ENCODE results near the gene TMEM154. TPM values are rescaled to one million over a fixed set of nuclear protein-coding genes. Genes with fewer than 3 reads are reported as not detected.

TMEM154 gene
- total RNA-seq, 1 experiment from 2014 or later, result 3.6 TPM

- no peak overlapping the region for H3K27ac ChIP-seq (ENCODE audit: low read length)
- H3K9ac ChIP-seq (ENCODE audit: low read length), result no peak overlapping the region
- H3K79me2 ChIP-seq (ENCODE audit: low read length), result no peaks in the 10 kb centered on the region
- H3K27me3 ChIP-seq (ENCODE audit: low read length), result no peaks in the 10 kb centered on the region
- no peaks in the 10 kb centered on the region for H3K9me3 ChIP-seq (ENCODE audit: low read length)
- H3K9me2 ChIP-seq (replicated peaks; ENCODE audit: low read length), result no peaks in the 10 kb centered on the region
- no peak overlapping the region for H2AFZ ChIP-seq (ENCODE audit: low read length)
- H3K4me2 ChIP-seq (ENCODE audit: low read length), result no peak overlapping the region
- no peak for TF ChIP-seq EZH2phosphoT487 (IDR thresholded peaks at IDR 0.05; ENCODE audit: borderline replicate concordance, low read length)
- TF ChIP-seq CTCF (conservative IDR thresholded peaks at IDR 0.05; ENCODE audit: low read depth, low read length), result no peak
- TF ChIP-seq EZH2 (IDR thresholded peaks at IDR 0.05; ENCODE audit: low read length, unreplicated experiment), result no peak
- intact Hi-C loops (cut with micrococcal nuclease), result no loop called here
- no TSS peak for BruUV-seq (replicated peaks)
- DNase-seq (no peak), ATAC-seq (no peak)
- H3K4me1 ChIP-seq (ENCODE audit: insufficient read depth, low read length), result peaks cover 4% of the 10 kb centered on the region
- no peaks in the 10 kb centered on the region for H3K36me3 ChIP-seq (ENCODE audit: low read depth, low read length)
- no peaks in the 10 kb centered on the region for H3F3A ChIP-seq (ENCODE audit: low read length, unreplicated experiment)
- no peak overlapping the region for H3K4me3 ChIP-seq (ENCODE audit: low read length)
- CTCF ChIA-PET, result no interaction called here
- H4K20me1 ChIP-seq (ENCODE audit: low read length), result no peaks in the 10 kb centered on the region
- POLR2A ChIA-PET (ENCODE audit: unreplicated experiment), result no interaction called here
Observed at GRCh38 chr4:152594057-152594456, 85.7 kb downstream of the TMEM154 start.

GRCh38 chr4:152591876-152592275 is 87.9 kb downstream of the TMEM154 start:
- no peaks in the 10 kb centered on the region for H4K20me1 ChIP-seq (ENCODE audit: low read length)
- intact Hi-C loops (cut with micrococcal nuclease), result no loop called here
- no peaks in the 10 kb centered on the region for H3K9me3 ChIP-seq (ENCODE audit: low read length)
- H3K9ac ChIP-seq (ENCODE audit: low read length), result no peak overlapping the region
- H3K79me2 ChIP-seq (ENCODE audit: low read length), result no peaks in the 10 kb centered on the region
- DNase-seq, result no peak
- no peaks in the 10 kb centered on the region for H3K9me2 ChIP-seq (replicated peaks; ENCODE audit: low read length)
- no peaks in the 10 kb centered on the region for H3K36me3 ChIP-seq (ENCODE audit: low read depth, low read length)
- no peak overlapping the region for H3K27ac ChIP-seq (ENCODE audit: low read length)
- POLR2A ChIA-PET (ENCODE audit: unreplicated experiment), result no interaction called here
- H3K4me1 ChIP-seq (ENCODE audit: insufficient read depth, low read length), result peaks cover 4% of the 10 kb centered on the region
- CTCF ChIA-PET, result no interaction called here
- H3K27me3 ChIP-seq (ENCODE audit: low read length), result no peaks in the 10 kb centered on the region
- no peak overlapping the region for H2AFZ ChIP-seq (ENCODE audit: low read length)
- ATAC-seq, result no peak
- no peaks in the 10 kb centered on the region for H3F3A ChIP-seq (ENCODE audit: low read length, unreplicated experiment)
- TF ChIP-seq EZH2phosphoT487 (IDR thresholded peaks at IDR 0.05; ENCODE audit: borderline replicate concordance, low read length), result no peak
- TF ChIP-seq CTCF (conservative IDR thresholded peaks at IDR 0.05; ENCODE audit: low read depth, low read length), result no peak
- no peak overlapping the region for H3K4me3 ChIP-seq (ENCODE audit: low read length)
- H3K4me2 ChIP-seq (ENCODE audit: low read length), result no peak overlapping the region
- BruUV-seq (replicated peaks), result no TSS peak

- Histone ChIP-seq H3K4me2 (ENCODE audit: low read length) (no peak overlapping the region), H3K79me2 (ENCODE audit: low read length) (no peaks in the 10 kb centered on the region), H3K27ac (ENCODE audit: low read length) (no peak overlapping the region), H3K9ac (ENCODE audit: low read length) (no peak overlapping the region), H3K9me2 (replicated peaks; ENCODE audit: low read length) (no peaks in the 10 kb centered on the region), H3K27me3 (ENCODE audit: low read length) (no peaks in the 10 kb centered on the region), H3K9me3 (ENCODE audit: low read length) (no peaks in the 10 kb centered on the region), H3F3A (ENCODE audit: low read length, unreplicated experiment) (no peaks in the 10 kb centered on the region), H3K36me3 (ENCODE audit: low read depth, low read length) (no peaks in the 10 kb centered on the region), H3K4me3 (ENCODE audit: low read length) (no peak overlapping the region), H2AFZ (ENCODE audit: low read length) (no peak overlapping the region), H4K20me1 (ENCODE audit: low read length) (no peaks in the 10 kb centered on the region), H3K4me1 (ENCODE audit: insufficient read depth, low read length) (peaks cover 4% of the 10 kb centered on the region)
- intact Hi-C loops (cut with micrococcal nuclease), result no loop called here
- TF ChIP-seq EZH2 (IDR thresholded peaks at IDR 0.05; ENCODE audit: low read length, unreplicated experiment), result no peak
- no peak for TF ChIP-seq EZH2phosphoT487 (IDR thresholded peaks at IDR 0.05; ENCODE audit: borderline replicate concordance, low read length)
- no peak for TF ChIP-seq CTCF (conservative IDR thresholded peaks at IDR 0.05; ENCODE audit: low read depth, low read length)
- ATAC-seq (no peak), DNase-seq (no peak)
- POLR2A ChIA-PET (ENCODE audit: unreplicated experiment), result no interaction called here
- CTCF ChIA-PET, result no interaction called here
- BruUV-seq (replicated peaks), result no TSS peak
Observed at GRCh38 chr4:152591396-152591795, 88.4 kb downstream of the TMEM154 start.

Data from PC-3 (cell line).